LNCAP (cell line): ENCODE results near the gene FOXC2.

Source experiments
- CTCF ChIP-seq: fragments of 450-650 bp; IDR thresholded peaks from 2 replicates; pipeline ENCODE4 v1.5.1; 2017; ENCODE audit warnings: mild to moderate bottlenecking

The FOXC2 gene

GRCh38 chr16:86584071-86584685 lies 17.5 kb downstream of the FOXC2 start:
- TF ChIP-seq CTCF: no peak

- no peak for TF ChIP-seq CTCF
Observed at GRCh38 chr16:86584726-86585721, 18.4 kb downstream of the FOXC2 start.

GRCh38 chr16:86585821-86586611 lies 19.4 kb downstream of the FOXC2 start:
- TF ChIP-seq CTCF: no peak

GRCh38 chr16:86587487-86587886 lies 20.9 kb downstream of the FOXC2 start:
- no peak for TF ChIP-seq CTCF

GRCh38 chr16:86590501-86591144 lies 24.0 kb downstream of the FOXC2 start:
- TF ChIP-seq CTCF: no peak

- no peak for TF ChIP-seq CTCF
Observed at GRCh38 chr16:86591270-86591669, 24.6 kb downstream of the FOXC2 start.
